ENCODE measurements around the gene ANAPC15. TPM values are rescaled to one million over a fixed set of nuclear protein-coding genes. Genes with fewer than 3 reads are reported as not detected.

The ANAPC15 gene
- polyA plus RNA-seq, 12 donors, result 31.3 to 61.4 (median 33.5) TPM; not detected in 1

Other genes starting within 250 kb of the ANAPC15 start
- gene DEFB131B, start 234.2 kb downstream of the ANAPC15 start, polyA plus RNA-seq (ENCODE audit: insufficient read length in 12 of 12), result not detected
- gene XNDC1N, start 184.1 kb downstream of the ANAPC15 start, polyA plus RNA-seq (ENCODE audit: insufficient read length in 12 of 12), result 1 to 10 TPM in 10 of 12 donors, not detected in 2; 1.9 to 4.8 (median 3.0) TPM
- 10 to 100 TPM in 11 of 12 donors, not detected in 1; 24.4 to 35.4 (median 29.2) TPM for gene RNF121, start 183.6 kb downstream of the ANAPC15 start, polyA plus RNA-seq (ENCODE audit: insufficient read length in 12 of 12)
- 10 to 100 TPM in 3 of 12 donors, 1 to 10 TPM in 8, not detected in 1; 4.5 to 16.0 (median 7.2) TPM for gene IL18BP, start 113.8 kb downstream of the ANAPC15 start, polyA plus RNA-seq (ENCODE audit: insufficient read length in 12 of 12)
- gene NUMA1, start 32.2 kb downstream of the ANAPC15 start, polyA plus RNA-seq (ENCODE audit: insufficient read length in 12 of 12), result 100 to 1,000 TPM in 11 of 12 donors, not detected in 1; 137 to 283 (median 169) TPM
- gene LRRC51, start 31.8 kb downstream of the ANAPC15 start, polyA plus RNA-seq (ENCODE audit: insufficient read length in 12 of 12), result 10 to 100 TPM in 1 of 12 donors, 1 to 10 TPM in 9, not detected in 2; 5.3 to 11.4 (median 8.0) TPM
- gene LAMTOR1, start 9.4 kb downstream of the ANAPC15 start, polyA plus RNA-seq (ENCODE audit: insufficient read length in 12 of 12), result 10 to 100 TPM in 11 of 12 donors, not detected in 1; 70.3 to 94.5 (median 83.5) TPM
- gene TOMT, start 6.8 kb downstream of the ANAPC15 start, polyA plus RNA-seq (ENCODE audit: insufficient read length in 12 of 12), result not detected
- under 1 TPM in 3 of 12 donors, not detected in 9; 0.35 to 0.47 (median 0.38) TPM for gene FOLR3, start 23.0 kb upstream of the ANAPC15 start, polyA plus RNA-seq (ENCODE audit: insufficient read length in 12 of 12)
- gene FOLR1, start 79.4 kb upstream of the ANAPC15 start, polyA plus RNA-seq (ENCODE audit: insufficient read length in 12 of 12), result 1 to 10 TPM in 10 of 12 donors, not detected in 2; 1.2 to 9.3 (median 3.7) TPM
- 10 to 100 TPM in 11 of 12 donors, not detected in 1; 10.4 to 32.6 (median 20.6) TPM for gene FOLR2, start 104.1 kb upstream of the ANAPC15 start, polyA plus RNA-seq (ENCODE audit: insufficient read length in 12 of 12)
- gene INPPL1, start 112.1 kb upstream of the ANAPC15 start, polyA plus RNA-seq (ENCODE audit: insufficient read length in 12 of 12), result 100 to 1,000 TPM; 118 to 193 (median 149) TPM
- gene PHOX2A, start 131.5 kb upstream of the ANAPC15 start, polyA plus RNA-seq (ENCODE audit: insufficient read length in 12 of 12), result 10 to 100 TPM in 1 of 12 donors, not detected in 11; 17.1 TPM